SK-N-SH (cell line): ENCODE results near the gene CRHBP. TPM values are rescaled to one million over a fixed set of nuclear protein-coding genes. Genes with fewer than 3 reads are reported as not detected.

ENCODE experiments used
- CTCF ChIA-PET: fragments of 300-600, 350-600 bp; formaldehyde crosslinking; extraction: SDS; loops from one replicate; lab custom pipeline; 2021; lab: Yijun Ruan, JAX
- POLR2A ChIA-PET: fragments of 350-600 bp; sonication (Branson Sonifier 250); formaldehyde crosslinking; extraction: SDS; loops from one replicate; lab custom pipeline; 2020; ENCODE audit warnings: antibody characterized with exemption, inconsistent platforms; lab: Yijun Ruan, JAX
- DNase-seq: peaks from one replicate; pipeline ENCODE4 v3.0.0; 2012
- H2AFZ ChIP-seq: fragments of 200-600 bp; sonication (generic); 2 replicates; pipeline ENCODE4 v1.8.1; 2016; ENCODE audit warnings: antibody characterized with exemption, mild to moderate bottlenecking, low read depth
- H3F3A ChIP-seq: fragments of 200-600 bp; sonication (generic); replicated peaks from 2 replicates; pipeline ENCODE3; 2016; ENCODE audit warnings: antibody characterized with exemption, mild to moderate bottlenecking; ENCODE audit not compliant: insufficient read depth
- H3K27ac ChIP-seq, 2 experiments: fragments of 200-500 bp in 1 of 2; fragments of 200-600 bp in 1 of 2; sonication (Bioruptor generic) in 1 of 2; sonication (generic), shearing (Covaris generic) in 1 of 2; 2 replicates each; pipeline versions ENCODE4 v1.5.1 to v1.6.1; 2014 to 2016; ENCODE audit warnings: low read depth in 2 of 2, inconsistent platforms in 1 of 2, low read length in 1 of 2, mild to moderate bottlenecking in 1 of 2, mixed read lengths in 1 of 2
- H3K27me3 ChIP-seq: fragments of 200-600 bp; sonication (generic), shearing (Covaris generic); 2 replicates; pipeline ENCODE4 v1.6.1; 2016; ENCODE audit warnings: mixed run types; ENCODE audit not compliant: insufficient read depth
- H3K36me3 ChIP-seq, 2 experiments: fragments of 200-500 bp in 1 of 2; fragments of 200-600 bp in 1 of 2; sonication (Bioruptor generic) in 1 of 2; sonication (generic) in 1 of 2; replicated peaks in 1 of 2; 2 replicates each; pipeline versions ENCODE3 to v1.5.1; 2014 to 2016; ENCODE audit warnings: low read length in 1 of 2, mild to moderate bottlenecking in 1 of 2; ENCODE audit not compliant: insufficient read depth in 2 of 2, control insufficient read depth in 1 of 2
- H3K4me1 ChIP-seq, 2 experiments: fragments of 200-500 bp in 1 of 2; fragments of 200-600 bp in 1 of 2; sonication (Bioruptor generic) in 1 of 2; sonication (generic), shearing (Covaris generic) in 1 of 2; 2 replicates each; pipeline versions ENCODE4 v1.5.1 to v1.6.1; 2014 to 2016; ENCODE audit warnings: low read depth in 1 of 2, low read length in 1 of 2, mixed run types in 1 of 2; ENCODE audit not compliant: insufficient read depth in 2 of 2, control insufficient read depth in 1 of 2
- H3K4me2 ChIP-seq: fragments of 200-600 bp; sonication (generic), shearing (Covaris generic); 2 replicates; pipeline ENCODE4 v1.6.1; 2017; ENCODE audit warnings: mixed run types
- H3K4me3 ChIP-seq, 2 experiments: fragments of 200-500 bp in 1 of 2; fragments of 200-600 bp in 1 of 2; sonication (Bioruptor generic) in 1 of 2; sonication (generic), shearing (Covaris generic) in 1 of 2; 2 replicates each; pipeline versions ENCODE4 v1.5.1 to v1.8.1; 2014 to 2016; ENCODE audit warnings: low read depth in 2 of 2, inconsistent platforms in 1 of 2, low read length in 1 of 2, mild to moderate bottlenecking in 1 of 2, mixed read lengths in 1 of 2, moderate library complexity in 1 of 2
- H3K79me2 ChIP-seq: fragments of 200-600 bp; sonication (generic); 2 replicates; pipeline ENCODE4 v1.8.1; 2017; ENCODE audit warnings: mild to moderate bottlenecking; ENCODE audit not compliant: insufficient read depth
- H3K9ac ChIP-seq: fragments of 200-600 bp; sonication (generic); 2 replicates; pipeline ENCODE4 v1.6.1; 2017; ENCODE audit warnings: mixed run types
- H3K9me2 ChIP-seq: fragments of 200-600 bp; sonication (generic); 2 replicates; pipeline ENCODE4 v1.6.1; 2017; ENCODE audit warnings: mixed run types
- H3K9me3 ChIP-seq: fragments of 200-600 bp; sonication (generic); 2 replicates; pipeline ENCODE4 v1.6.1; 2017; ENCODE audit warnings: mixed run types, mild to moderate bottlenecking, moderate library complexity
- H4K20me1 ChIP-seq: fragments of 200-600 bp; sonication (generic); 2 replicates; pipeline ENCODE4 v1.6.1; 2017; ENCODE audit warnings: mild to moderate bottlenecking, mixed run types; ENCODE audit not compliant: insufficient read depth
- CHD2 ChIP-seq: fragments of 150-350 bp; IDR thresholded peaks from 2 replicates; pipeline ENCODE4 v1.6.1; 2018; ENCODE audit warnings: low read length; ENCODE audit not compliant: partially characterized antibody
- EP300 ChIP-seq, 2 experiments: IDR thresholded peaks; 2 replicates each; pipeline versions ENCODE4 v1.4.0 to v1.6.1; 2012; ENCODE audit warnings: borderline replicate concordance in 1 of 2, low read depth in 1 of 2, low read length in 1 of 2
- EZH2phosphoT487 ChIP-seq: fragments of 200-600 bp; sonication (generic); IDR thresholded peaks from 2 replicates; pipeline ENCODE4 v1.6.1; 2017; ENCODE audit warnings: low read depth, mixed run types, mild to moderate bottlenecking, antibody characterized with exemption, moderate library complexity, borderline replicate concordance
- FOXJ3 ChIP-seq: sonication (generic); formaldehyde crosslinking; IDR thresholded peaks from 2 replicates; pipeline ENCODE4 v1.5.1; 2020; ENCODE audit warnings: mild to moderate bottlenecking, missing genetic modification reagents
- GABPA ChIP-seq: IDR thresholded peaks from 2 replicates; pipeline ENCODE4 v1.4.0; 2012; ENCODE audit warnings: low read depth, mild to moderate bottlenecking
- GATA2 ChIP-seq: sonication (generic); formaldehyde crosslinking; IDR thresholded peaks from 2 replicates; pipeline ENCODE4 v1.5.0; 2020; ENCODE audit warnings: mild to moderate bottlenecking, missing genetic modification reagents
- MEF2A ChIP-seq: IDR thresholded peaks from 2 replicates; pipeline ENCODE4 v1.4.0; 2012; ENCODE audit warnings: low read depth, borderline replicate concordance
- NFIC ChIP-seq: IDR thresholded peaks from 2 replicates; pipeline ENCODE4 v1.4.0; 2012; ENCODE audit warnings: borderline replicate concordance
- RAD21 ChIP-seq: IDR thresholded peaks from 2 replicates; pipeline ENCODE4 v1.6.1; 2012; ENCODE audit warnings: mild to moderate bottlenecking, low read length
- RCOR1 ChIP-seq: fragments of 150-350 bp; IDR thresholded peaks from 2 replicates; pipeline ENCODE4 v1.6.1; 2017; ENCODE audit warnings: antibody characterized with exemption, low read length
- RXRA ChIP-seq: IDR thresholded peaks from 2 replicates; pipeline ENCODE4 v1.4.0; 2012; ENCODE audit warnings: low read depth, mild to moderate bottlenecking, borderline replicate concordance
- TEAD4 ChIP-seq: IDR thresholded peaks from 2 replicates; pipeline ENCODE4 v1.4.0; 2012; ENCODE audit warnings: mild to moderate bottlenecking, borderline replicate concordance; ENCODE audit not compliant: insufficient read depth
- WGBS: methylation state at CpG from one replicate; pipeline ENCODE4 v1.1.6; 2017; ENCODE audit warnings: low lambda C conversion rate; 5-methylcytosine and 5-hydroxymethylcytosine counted together
- polyA plus RNA-seq, 3 experiments: library from polyadenylated mRNA; depleted of rRNA; stranded (reverse); fragments of >200 nt; gene quantifications; 2 replicates each; pipeline ENCODE4 v1.2.3, GENCODE V29; 2012
- TF ChIP-seq, protein P1 (sequence below): IDR thresholded peaks from 2 replicates; pipeline ENCODE4; 2012
- TF ChIP-seq, protein P2 (sequence below): IDR thresholded peaks from 2 replicates; pipeline ENCODE4 v1.6.1; 2012; ENCODE audit warnings: mild to moderate bottlenecking, low read depth, low read length, moderate library complexity
- TF ChIP-seq, protein P3 (sequence below): fragments of 150-350 bp; IDR thresholded peaks from 2 replicates; pipeline ENCODE4 v1.6.1; 2017; ENCODE audit warnings: antibody characterized with exemption, low read length, low read depth, borderline replicate concordance
- TF ChIP-seq, protein P4 (sequence below): IDR thresholded peaks from 2 replicates; pipeline ENCODE4 v1.4.0; 2012; ENCODE audit warnings: low read depth, borderline replicate concordance
- TF ChIP-seq, protein P5 (sequence below): fragments of 150-350 bp; IDR thresholded peaks from 2 replicates; pipeline ENCODE4 v1.6.1; 2016; ENCODE audit warnings: mild to moderate bottlenecking, low read depth, low read length

The CRHBP gene
- polyA plus RNA-seq, 1 of the 3 experiments (the other 2 are of a cell fraction) = not detected

DNA sequence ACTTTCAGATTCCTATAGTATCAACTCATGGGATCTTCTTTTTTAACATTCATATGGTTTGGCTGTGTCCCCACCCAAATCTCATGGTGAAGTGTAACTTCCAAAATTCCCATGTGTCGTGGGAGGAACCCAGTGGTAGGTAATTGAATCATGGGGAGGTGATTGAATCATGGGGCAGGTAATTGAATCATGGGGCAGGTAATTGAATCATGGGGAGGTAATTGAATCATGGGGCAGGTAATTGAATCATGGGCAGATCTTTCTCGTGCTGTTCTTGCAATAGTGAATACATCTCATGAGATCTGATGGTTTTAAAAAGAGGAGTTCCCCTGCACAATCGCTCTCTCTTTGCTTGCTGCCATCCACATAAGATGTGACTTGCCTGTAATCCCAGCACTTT, 55.6 kb downstream of the CRHBP start:
- no peak overlapping the region for H3K27ac ChIP-seq
- WGBS = 4% methylated on average over 3 of the region's 3 CpGs
- H3K79me2 ChIP-seq = no peaks in the 10 kb centered on the region
- H3K4me2 ChIP-seq = no peak overlapping the region
- no peak overlapping the region for H2AFZ ChIP-seq
- TF ChIP-seq RCOR1 (peak; percentile 78; the same call in 1 of the 2 replicates), EP300 (IDR thresholded peaks at IDR 0.05; ENCODE audit: borderline replicate concordance in 1 of 2, low read depth in 1 of 2, low read length in 1 of 2) (0 out of 4 replicates have a peak, but pooled peaks of 1 of the 2 experiments have one; percentile 13), TEAD4 (peak; percentile 64; the same call in 1 of the 2 replicates), RXRA (no peak), GATA2 (0 out of 2 replicates have a peak, but pooled peaks have one; percentile 20)
- TF ChIP-seq, protein P1, sequence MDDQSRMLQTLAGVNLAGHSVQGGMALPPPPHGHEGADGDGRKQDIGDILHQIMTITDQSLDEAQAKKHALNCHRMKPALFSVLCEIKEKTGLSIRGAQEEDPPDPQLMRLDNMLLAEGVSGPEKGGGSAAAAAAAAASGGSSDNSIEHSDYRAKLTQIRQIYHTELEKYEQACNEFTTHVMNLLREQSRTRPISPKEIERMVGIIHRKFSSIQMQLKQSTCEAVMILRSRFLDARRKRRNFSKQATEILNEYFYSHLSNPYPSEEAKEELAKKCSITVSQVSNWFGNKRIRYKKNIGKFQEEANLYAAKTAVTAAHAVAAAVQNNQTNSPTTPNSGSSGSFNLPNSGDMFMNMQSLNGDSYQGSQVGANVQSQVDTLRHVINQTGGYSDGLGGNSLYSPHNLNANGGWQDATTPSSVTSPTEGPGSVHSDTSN = no peak
- no peak overlapping the region for H3K4me3 ChIP-seq
- no peaks in the 10 kb centered on the region for H3F3A ChIP-seq
- no peaks in the 10 kb centered on the region for H3K27me3 ChIP-seq
- CTCF ChIA-PET = interaction anchor here (1.3 kb wide), 1 partner anchor 69 kb away, joined by 4 read pairs; no protein-coding TSS in a partner anchor
- H3K9ac ChIP-seq = no peak overlapping the region
- H3K9me2 ChIP-seq = no peaks in the 10 kb centered on the region
- H3K4me1 ChIP-seq = no peaks in the 10 kb centered on the region; a peak in 1 of 4 replicates
- DNase-seq = no peak
- H4K20me1 ChIP-seq = no peaks in the 10 kb centered on the region
- H3K9me3 ChIP-seq = no peaks in the 10 kb centered on the region
- POLR2A ChIA-PET = no interaction called here
- H3K36me3 ChIP-seq = no peaks in the 10 kb centered on the region

DNA sequence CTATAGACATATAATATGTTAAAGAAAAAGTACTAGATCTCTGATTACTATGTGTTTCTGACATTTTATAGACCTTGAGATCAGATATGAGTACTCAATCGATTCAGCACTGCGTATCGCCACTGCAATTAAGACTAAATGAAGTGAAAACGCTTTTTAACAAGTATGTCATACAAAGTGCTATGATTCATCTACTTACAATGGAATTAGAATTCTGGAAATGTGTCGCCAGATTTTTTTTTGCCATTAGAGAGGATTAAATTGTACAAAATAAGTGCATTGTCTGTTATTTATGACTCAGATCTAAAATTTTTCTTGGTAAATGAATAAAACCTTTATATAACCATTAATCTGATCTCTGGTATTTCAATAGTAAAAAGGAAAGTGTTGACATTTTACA, 57.4 kb downstream of the CRHBP start:
- TF ChIP-seq EP300 (IDR thresholded peaks at IDR 0.05; ENCODE audit: borderline replicate concordance in 1 of 2, low read depth in 1 of 2, low read length in 1 of 2) (no peak), GABPA (no peak), CHD2 (no peak), MEF2A (no peak), NFIC (no peak), FOXJ3 (no peak), EZH2phosphoT487 (no peak), RAD21 (no peak)
- TF ChIP-seq, protein P2, sequence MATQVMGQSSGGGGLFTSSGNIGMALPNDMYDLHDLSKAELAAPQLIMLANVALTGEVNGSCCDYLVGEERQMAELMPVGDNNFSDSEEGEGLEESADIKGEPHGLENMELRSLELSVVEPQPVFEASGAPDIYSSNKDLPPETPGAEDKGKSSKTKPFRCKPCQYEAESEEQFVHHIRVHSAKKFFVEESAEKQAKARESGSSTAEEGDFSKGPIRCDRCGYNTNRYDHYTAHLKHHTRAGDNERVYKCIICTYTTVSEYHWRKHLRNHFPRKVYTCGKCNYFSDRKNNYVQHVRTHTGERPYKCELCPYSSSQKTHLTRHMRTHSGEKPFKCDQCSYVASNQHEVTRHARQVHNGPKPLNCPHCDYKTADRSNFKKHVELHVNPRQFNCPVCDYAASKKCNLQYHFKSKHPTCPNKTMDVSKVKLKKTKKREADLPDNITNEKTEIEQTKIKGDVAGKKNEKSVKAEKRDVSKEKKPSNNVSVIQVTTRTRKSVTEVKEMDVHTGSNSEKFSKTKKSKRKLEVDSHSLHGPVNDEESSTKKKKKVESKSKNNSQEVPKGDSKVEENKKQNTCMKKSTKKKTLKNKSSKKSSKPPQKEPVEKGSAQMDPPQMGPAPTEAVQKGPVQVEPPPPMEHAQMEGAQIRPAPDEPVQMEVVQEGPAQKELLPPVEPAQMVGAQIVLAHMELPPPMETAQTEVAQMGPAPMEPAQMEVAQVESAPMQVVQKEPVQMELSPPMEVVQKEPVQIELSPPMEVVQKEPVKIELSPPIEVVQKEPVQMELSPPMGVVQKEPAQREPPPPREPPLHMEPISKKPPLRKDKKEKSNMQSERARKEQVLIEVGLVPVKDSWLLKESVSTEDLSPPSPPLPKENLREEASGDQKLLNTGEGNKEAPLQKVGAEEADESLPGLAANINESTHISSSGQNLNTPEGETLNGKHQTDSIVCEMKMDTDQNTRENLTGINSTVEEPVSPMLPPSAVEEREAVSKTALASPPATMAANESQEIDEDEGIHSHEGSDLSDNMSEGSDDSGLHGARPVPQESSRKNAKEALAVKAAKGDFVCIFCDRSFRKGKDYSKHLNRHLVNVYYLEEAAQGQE = no peak
- TF ChIP-seq, protein P3, sequence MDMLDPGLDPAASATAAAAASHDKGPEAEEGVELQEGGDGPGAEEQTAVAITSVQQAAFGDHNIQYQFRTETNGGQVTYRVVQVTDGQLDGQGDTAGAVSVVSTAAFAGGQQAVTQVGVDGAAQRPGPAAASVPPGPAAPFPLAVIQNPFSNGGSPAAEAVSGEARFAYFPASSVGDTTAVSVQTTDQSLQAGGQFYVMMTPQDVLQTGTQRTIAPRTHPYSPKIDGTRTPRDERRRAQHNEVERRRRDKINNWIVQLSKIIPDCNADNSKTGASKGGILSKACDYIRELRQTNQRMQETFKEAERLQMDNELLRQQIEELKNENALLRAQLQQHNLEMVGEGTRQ = no peak
- TF ChIP-seq, protein P4, sequence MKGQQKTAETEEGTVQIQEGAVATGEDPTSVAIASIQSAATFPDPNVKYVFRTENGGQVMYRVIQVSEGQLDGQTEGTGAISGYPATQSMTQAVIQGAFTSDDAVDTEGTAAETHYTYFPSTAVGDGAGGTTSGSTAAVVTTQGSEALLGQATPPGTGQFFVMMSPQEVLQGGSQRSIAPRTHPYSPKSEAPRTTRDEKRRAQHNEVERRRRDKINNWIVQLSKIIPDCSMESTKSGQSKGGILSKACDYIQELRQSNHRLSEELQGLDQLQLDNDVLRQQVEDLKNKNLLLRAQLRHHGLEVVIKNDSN = no peak
- TF ChIP-seq, protein P5, sequence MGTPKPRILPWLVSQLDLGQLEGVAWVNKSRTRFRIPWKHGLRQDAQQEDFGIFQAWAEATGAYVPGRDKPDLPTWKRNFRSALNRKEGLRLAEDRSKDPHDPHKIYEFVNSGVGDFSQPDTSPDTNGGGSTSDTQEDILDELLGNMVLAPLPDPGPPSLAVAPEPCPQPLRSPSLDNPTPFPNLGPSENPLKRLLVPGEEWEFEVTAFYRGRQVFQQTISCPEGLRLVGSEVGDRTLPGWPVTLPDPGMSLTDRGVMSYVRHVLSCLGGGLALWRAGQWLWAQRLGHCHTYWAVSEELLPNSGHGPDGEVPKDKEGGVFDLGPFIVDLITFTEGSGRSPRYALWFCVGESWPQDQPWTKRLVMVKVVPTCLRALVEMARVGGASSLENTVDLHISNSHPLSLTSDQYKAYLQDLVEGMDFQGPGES = no peak
- H3K9ac ChIP-seq = no peak overlapping the region
- 49% methylated on average over 5 of the region's 5 CpGs for WGBS
- H3F3A ChIP-seq = no peaks in the 10 kb centered on the region
- no peak for DNase-seq
- no peak overlapping the region for H3K27ac ChIP-seq
- H3K27me3 ChIP-seq = no peaks in the 10 kb centered on the region
- ChIA-PET CTCF (no interaction called here), POLR2A (no interaction called here)
- H3K36me3 ChIP-seq = no peaks in the 10 kb centered on the region
- no peak overlapping the region for H3K4me2 ChIP-seq
- no peak overlapping the region for H2AFZ ChIP-seq
- no peaks in the 10 kb centered on the region for H3K79me2 ChIP-seq
- no peak overlapping the region for H3K4me3 ChIP-seq
- H4K20me1 ChIP-seq = no peaks in the 10 kb centered on the region
- no peaks in the 10 kb centered on the region for H3K9me3 ChIP-seq
- no peaks in the 10 kb centered on the region; a peak in 1 of 4 replicates for H3K4me1 ChIP-seq
- H3K9me2 ChIP-seq = no peaks in the 10 kb centered on the region
